ENCODE measurements around the gene TMEM126A.
A peak's percentile ranks its signal among the peaks of the same experiment; 100 is the strongest.
"Not testable (repeated sequence)": the region's sequence is repeated elsewhere in the genome, so short reads cannot be mapped to it uniquely, and the experiment has no call there.

TMEM126A gene

GRCh38 chr11:85647604-85648299 lies at the start of gene TMEM126A:
Gene TMEM126A, plus strand, starts transcription at chr11:85647967. Its CDS starts 2,289 bp downstream, at chr11:85650256.
- DNase-seq = peak; percentile 64

- DNase-seq = no peak
These were observed 48.7 kb upstream of the TMEM126A start for GRCh38 chr11:85599083-85599482.

- DNase-seq = no peak
These were observed 45.1 kb upstream of the TMEM126A start for GRCh38 chr11:85602526-85603213.

GRCh38 chr11:85603220-85603619 lies 44.5 kb upstream of the TMEM126A start:
- no peak for DNase-seq

- DNase-seq = not testable (repeated sequence)
These were observed 41.5 kb upstream of the TMEM126A start for GRCh38 chr11:85606237-85606636.

- not testable (repeated sequence) for DNase-seq
These were observed 39.1 kb upstream of the TMEM126A start for GRCh38 chr11:85608621-85609020.

- DNase-seq = not testable (repeated sequence)
These were observed 38.5 kb upstream of the TMEM126A start for GRCh38 chr11:85609286-85609685.

GRCh38 chr11:85611643-85612042 lies 36.1 kb upstream of the TMEM126A start:
- DNase-seq = not testable (repeated sequence)

- DNase-seq = no peak
These were observed 28.3 kb upstream of the TMEM126A start for GRCh38 chr11:85619499-85619898.

GRCh38 chr11:85620256-85620655 lies 27.5 kb upstream of the TMEM126A start:
- DNase-seq = no peak

- DNase-seq = no peak
These were observed 21.3 kb upstream of the TMEM126A start for GRCh38 chr11:85626496-85626895.

- no peak for DNase-seq
These were observed 20.3 kb upstream of the TMEM126A start, which contains the start of gene DLG2 for GRCh38 chr11:85627332-85627997. Gene DLG2, minus strand, starts transcription at chr11:85627344.

- peak; percentile 88 for DNase-seq
These were observed 19.6 kb upstream of the TMEM126A start, which contains the start of gene TMEM126B for GRCh38 chr11:85627998-85628770. Gene TMEM126B, plus strand, starts transcription at chr11:85628593. Its CDS starts 15 bp downstream, at chr11:85628608.

- DNase-seq = no peak
These were observed 18.9 kb upstream of the TMEM126A start for GRCh38 chr11:85628771-85629341.

- DNase-seq = no peak
These were observed 13.0 kb upstream of the TMEM126A start for GRCh38 chr11:85634747-85635146.

GRCh38 chr11:85643191-85643614 lies 4.6 kb upstream of the TMEM126A start:
- DNase-seq = no peak

- no peak for DNase-seq
These were observed 689 bp upstream of the TMEM126A start for GRCh38 chr11:85647078-85647477.

GRCh38 chr11:85651118-85651517 lies 3.4 kb downstream of the TMEM126A start:
- DNase-seq = no peak

- no peak for DNase-seq
These were observed 5.2 kb downstream of the TMEM126A start for GRCh38 chr11:85652786-85653447.

- DNase-seq = not testable (repeated sequence)
These were observed 6.6 kb downstream of the TMEM126A start for GRCh38 chr11:85654343-85654742.

GRCh38 chr11:85656777-85657176 lies 9.0 kb downstream of the TMEM126A start:
- no peak for DNase-seq

GRCh38 chr11:85658180-85658579 lies 10.4 kb downstream of the TMEM126A start:
- DNase-seq = no peak

Data from NCI-H1694 (cell line).